OCI-LY3 (cell line): Measurements from ENCODE around the gene AMBN.

ENCODE experiments used
- CTCF ChIP-seq: fragments of 200-600, 300-600 bp; sonication (generic); IDR thresholded peaks from 2 replicates; pipeline ENCODE4 v1.5.1; 2014; ENCODE audit warnings: antibody characterized with exemption, low read length, low read depth
- EZH2phosphoT487 ChIP-seq: fragments of 200-600 bp; shearing (Covaris generic); IDR thresholded peaks from 2 replicates; pipeline ENCODE4 v1.6.1; 2018; ENCODE audit warnings: antibody characterized with exemption, mixed run types, low read depth

GRCh38 chr4:70577220-70577927 lies 14.7 kb upstream of the AMBN start:
- TF ChIP-seq CTCF (no peak), EZH2phosphoT487 (no peak)
